ENCODE measurements around the gene POMT1.

DNA sequence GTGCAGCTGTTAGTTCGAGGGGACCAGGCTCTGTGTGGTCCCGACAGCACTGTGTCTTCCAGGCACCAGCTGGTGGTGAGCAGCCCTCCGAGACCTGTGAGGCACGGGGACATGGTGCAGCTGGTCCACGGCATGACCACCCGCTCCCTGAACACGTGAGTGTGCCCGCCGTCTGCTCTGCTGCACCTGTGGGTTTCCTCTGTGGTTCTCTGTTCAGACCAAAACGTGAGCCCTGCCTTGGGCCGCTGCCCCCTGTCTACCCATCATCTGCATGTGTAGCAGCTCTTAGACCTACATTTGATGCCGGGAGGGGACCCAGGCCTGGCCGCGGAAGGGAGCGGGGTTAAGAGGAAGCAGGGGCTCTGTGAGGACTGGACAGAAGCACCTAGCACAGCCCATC lies 10.5 kb downstream of the POMT1 start:
- TF ChIP-seq, protein P1, sequence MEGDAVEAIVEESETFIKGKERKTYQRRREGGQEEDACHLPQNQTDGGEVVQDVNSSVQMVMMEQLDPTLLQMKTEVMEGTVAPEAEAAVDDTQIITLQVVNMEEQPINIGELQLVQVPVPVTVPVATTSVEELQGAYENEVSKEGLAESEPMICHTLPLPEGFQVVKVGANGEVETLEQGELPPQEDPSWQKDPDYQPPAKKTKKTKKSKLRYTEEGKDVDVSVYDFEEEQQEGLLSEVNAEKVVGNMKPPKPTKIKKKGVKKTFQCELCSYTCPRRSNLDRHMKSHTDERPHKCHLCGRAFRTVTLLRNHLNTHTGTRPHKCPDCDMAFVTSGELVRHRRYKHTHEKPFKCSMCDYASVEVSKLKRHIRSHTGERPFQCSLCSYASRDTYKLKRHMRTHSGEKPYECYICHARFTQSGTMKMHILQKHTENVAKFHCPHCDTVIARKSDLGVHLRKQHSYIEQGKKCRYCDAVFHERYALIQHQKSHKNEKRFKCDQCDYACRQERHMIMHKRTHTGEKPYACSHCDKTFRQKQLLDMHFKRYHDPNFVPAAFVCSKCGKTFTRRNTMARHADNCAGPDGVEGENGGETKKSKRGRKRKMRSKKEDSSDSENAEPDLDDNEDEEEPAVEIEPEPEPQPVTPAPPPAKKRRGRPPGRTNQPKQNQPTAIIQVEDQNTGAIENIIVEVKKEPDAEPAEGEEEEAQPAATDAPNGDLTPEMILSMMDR (IDR thresholded peaks at IDR 0.05), result no peak
- no peak for TF ChIP-seq POLR2AphosphoS5 (IDR thresholded peaks at IDR 0.05; ENCODE audit: low read depth, low read length)
- no peak for TF ChIP-seq SIN3A (IDR thresholded peaks at IDR 0.05; ENCODE audit: borderline replicate concordance, insufficient read depth, low read depth, low read length)
